ENCODE data around the gene NSD2. TPM values are rescaled to one million over a fixed set of nuclear protein-coding genes. Genes with fewer than 3 reads are reported as not detected.
"Not testable (repeated sequence)": the region's sequence is repeated elsewhere in the genome, so short reads cannot be mapped to it uniquely, and the experiment has no call there.

Gene NSD2
- total RNA-seq, 4 donors from 2014 or later: 25.3 to 46.7 (median 27.4) TPM

DNA sequence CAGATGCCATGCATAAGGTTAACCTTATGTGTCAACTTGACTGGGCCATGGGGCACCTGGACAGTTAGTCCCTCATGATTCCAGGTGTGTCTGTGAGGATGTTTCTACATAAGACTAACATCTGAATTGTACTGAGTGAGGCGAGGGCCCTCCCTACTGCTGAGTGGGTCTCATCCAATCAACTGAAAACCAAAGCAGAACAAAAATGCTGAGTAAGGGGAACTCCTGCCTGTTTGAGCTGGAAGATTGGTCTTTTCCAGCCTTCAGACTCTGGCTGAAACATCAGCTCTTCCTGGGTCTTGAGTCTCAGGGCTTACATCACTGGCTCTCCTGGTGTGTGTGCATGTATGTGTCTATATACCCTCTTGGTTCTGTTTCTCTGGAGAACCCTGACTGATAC lies 123.7 kb downstream of the NSD2 start:
- no peak for TF ChIP-seq POLR2A (IDR thresholded peaks at IDR 0.05)
- no peak for TF ChIP-seq POLR2AphosphoS5 (IDR thresholded peaks at IDR 0.05)
- TF ChIP-seq, protein P1, sequence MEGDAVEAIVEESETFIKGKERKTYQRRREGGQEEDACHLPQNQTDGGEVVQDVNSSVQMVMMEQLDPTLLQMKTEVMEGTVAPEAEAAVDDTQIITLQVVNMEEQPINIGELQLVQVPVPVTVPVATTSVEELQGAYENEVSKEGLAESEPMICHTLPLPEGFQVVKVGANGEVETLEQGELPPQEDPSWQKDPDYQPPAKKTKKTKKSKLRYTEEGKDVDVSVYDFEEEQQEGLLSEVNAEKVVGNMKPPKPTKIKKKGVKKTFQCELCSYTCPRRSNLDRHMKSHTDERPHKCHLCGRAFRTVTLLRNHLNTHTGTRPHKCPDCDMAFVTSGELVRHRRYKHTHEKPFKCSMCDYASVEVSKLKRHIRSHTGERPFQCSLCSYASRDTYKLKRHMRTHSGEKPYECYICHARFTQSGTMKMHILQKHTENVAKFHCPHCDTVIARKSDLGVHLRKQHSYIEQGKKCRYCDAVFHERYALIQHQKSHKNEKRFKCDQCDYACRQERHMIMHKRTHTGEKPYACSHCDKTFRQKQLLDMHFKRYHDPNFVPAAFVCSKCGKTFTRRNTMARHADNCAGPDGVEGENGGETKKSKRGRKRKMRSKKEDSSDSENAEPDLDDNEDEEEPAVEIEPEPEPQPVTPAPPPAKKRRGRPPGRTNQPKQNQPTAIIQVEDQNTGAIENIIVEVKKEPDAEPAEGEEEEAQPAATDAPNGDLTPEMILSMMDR (IDR thresholded peaks at IDR 0.05): no peak
- no peak for TF ChIP-seq EP300 (IDR thresholded peaks at IDR 0.05)
- Histone ChIP-seq H3K27ac (no peak overlapping the region), H3K9me3 (peaks cover 5% of the 10 kb centered on the region), H3K4me1 (peaks cover 16% of the 10 kb centered on the region), H3K4me3 (no peak overlapping the region), H3K36me3 (peaks cover 14% of the 10 kb centered on the region), H3K27me3 (no peaks in the 10 kb centered on the region)
- 95% methylated on average over 1 of the region's 1 CpG for WGBS
- no peak for DNase-seq (ENCODE audit: low spot score in 2 of 2)

DNA sequence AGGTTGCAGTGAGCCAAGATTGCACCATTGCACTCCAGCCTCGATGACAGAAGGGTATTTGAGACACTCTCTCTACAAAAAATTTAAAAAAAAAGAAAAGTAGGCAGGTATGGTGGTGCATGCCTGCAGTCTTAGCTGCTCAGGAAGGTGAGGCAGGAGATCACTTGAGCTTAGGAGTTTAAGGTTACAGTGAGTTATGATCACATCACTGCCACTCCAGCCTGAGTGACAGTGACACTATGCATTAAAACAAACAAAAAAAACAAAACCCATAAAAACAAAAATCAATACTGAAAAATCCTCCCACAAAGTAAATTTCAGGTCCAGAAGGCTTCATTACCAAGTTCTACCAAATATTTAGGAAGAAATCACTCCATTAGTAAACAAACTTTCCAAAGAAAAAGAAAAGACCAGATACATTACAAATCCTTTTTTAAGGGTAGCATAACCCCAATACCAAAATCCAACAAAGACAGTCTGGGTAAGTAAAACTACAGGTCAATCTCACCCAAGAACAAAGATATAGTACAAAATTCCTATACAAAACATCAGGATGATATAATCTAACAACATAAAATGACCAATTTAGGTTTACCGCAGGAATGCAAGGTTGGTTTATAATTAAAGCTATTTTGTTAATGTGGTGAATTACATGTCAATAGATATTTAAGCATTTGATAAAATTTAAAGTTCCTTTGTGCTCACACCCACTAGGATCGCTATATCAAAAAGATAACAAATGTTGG lies 125.8 kb downstream of the NSD2 start:
- WGBS: 92% methylated on average over 3 of the region's 3 CpGs
- no peaks in the 10 kb centered on the region for H3K27me3 ChIP-seq
- TF ChIP-seq, protein P1 (IDR thresholded peaks at IDR 0.05): no peak
- TF ChIP-seq EP300 (IDR thresholded peaks at IDR 0.05): no peak
- TF ChIP-seq POLR2AphosphoS5 (IDR thresholded peaks at IDR 0.05): no peak
- no peak for TF ChIP-seq POLR2A (IDR thresholded peaks at IDR 0.05)

DNA sequence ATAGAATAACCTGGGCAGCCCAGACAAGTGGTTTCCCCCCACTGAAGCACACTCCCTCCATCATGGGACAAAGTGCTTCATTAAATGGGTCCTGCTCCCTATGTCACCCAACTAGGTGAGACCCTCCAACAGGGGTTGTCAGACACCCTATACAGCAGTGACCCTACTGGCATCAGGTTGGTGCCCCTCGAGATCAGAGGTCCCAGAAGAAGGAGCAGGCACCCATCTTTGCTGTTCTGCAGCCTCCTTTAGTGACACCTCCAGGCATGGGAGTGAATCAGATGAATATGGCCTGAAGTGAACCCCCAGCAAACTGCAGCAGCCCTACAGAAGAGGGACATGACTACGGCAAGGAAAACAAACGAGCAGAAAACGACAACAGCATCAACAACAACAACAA lies 126.5 kb downstream of the NSD2 start:
- no peak for DNase-seq (ENCODE audit: low spot score in 2 of 2)
- 95% methylated on average over 4 of the region's 4 CpGs for WGBS
- Histone ChIP-seq H3K27me3 (no peaks in the 10 kb centered on the region), H3K9me3 (peaks cover 5% of the 10 kb centered on the region), H3K4me1 (peaks cover 7% of the 10 kb centered on the region), H3K27ac (no peak overlapping the region), H3K4me3 (no peak overlapping the region), H3K36me3 (peaks cover 6% of the 10 kb centered on the region)
- TF ChIP-seq POLR2AphosphoS5 (IDR thresholded peaks at IDR 0.05) (no peak), POLR2A (IDR thresholded peaks at IDR 0.05) (no peak), EP300 (IDR thresholded peaks at IDR 0.05) (no peak)
- TF ChIP-seq, protein P1 (IDR thresholded peaks at IDR 0.05): no peak

More for the DNA sequence above, 125.8 kb downstream of the NSD2 start:
- peaks cover 6% of the 10 kb centered on the region for H3K36me3 ChIP-seq
- no peak overlapping the region for H3K4me3 ChIP-seq
- H3K9me3 ChIP-seq: peaks cover 5% of the 10 kb centered on the region
- peaks cover 12% of the 10 kb centered on the region for H3K4me1 ChIP-seq
- H3K27ac ChIP-seq: no peak overlapping the region
- no peak for DNase-seq (ENCODE audit: low spot score in 2 of 2)

DNA sequence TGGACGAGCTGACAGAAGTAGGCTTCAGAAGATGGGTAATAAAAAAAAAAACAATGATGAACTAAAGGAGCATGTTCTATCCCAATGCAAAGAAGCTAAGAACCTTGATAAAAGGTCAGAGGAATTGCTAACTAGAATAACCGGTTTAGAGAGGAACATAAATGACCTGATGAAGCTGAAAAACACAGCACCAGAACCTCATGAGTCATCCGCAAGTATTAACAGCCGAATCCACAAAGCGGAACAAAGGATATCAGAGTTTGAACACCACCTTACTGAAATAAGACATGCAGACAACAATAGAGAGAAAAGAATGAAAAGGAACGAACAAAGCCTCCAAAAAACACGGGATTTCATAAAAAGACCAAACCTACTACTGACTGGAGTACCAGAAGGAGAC lies 127.1 kb downstream of the NSD2 start:
- peaks cover 5% of the 10 kb centered on the region for H3K9me3 ChIP-seq
- no peak overlapping the region for H3K27ac ChIP-seq
- H3K4me3 ChIP-seq: no peak overlapping the region
- peaks cover 4% of the 10 kb centered on the region for H3K4me1 ChIP-seq
- H3K36me3 ChIP-seq: peaks cover 7% of the 10 kb centered on the region
- no peak for DNase-seq (ENCODE audit: low spot score in 2 of 2)
- WGBS: 80% methylated on average over 7 of the region's 7 CpGs
- no peak for TF ChIP-seq POLR2AphosphoS5 (IDR thresholded peaks at IDR 0.05)
- TF ChIP-seq, protein P1 (IDR thresholded peaks at IDR 0.05): no peak
- no peak for TF ChIP-seq EP300 (IDR thresholded peaks at IDR 0.05)
- no peak for TF ChIP-seq POLR2A (IDR thresholded peaks at IDR 0.05)
- no peaks in the 10 kb centered on the region for H3K27me3 ChIP-seq

DNA sequence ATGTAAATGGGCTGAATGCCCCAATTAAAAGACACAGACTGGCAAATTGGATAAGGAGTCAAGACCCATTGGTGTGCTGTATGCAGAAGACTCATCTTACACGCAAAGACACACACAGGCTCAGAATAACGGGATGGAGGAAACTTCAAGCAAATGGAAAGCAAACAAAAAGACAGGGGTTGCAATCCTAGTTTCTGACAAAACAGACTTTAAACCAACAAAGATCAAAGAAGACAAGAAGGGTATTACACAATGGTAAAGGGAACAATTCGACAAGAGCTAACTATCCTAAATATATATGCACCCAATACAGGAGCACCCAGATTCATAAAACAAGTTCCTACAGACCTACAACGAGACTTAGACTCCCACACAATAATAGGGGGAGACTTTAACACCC lies 128.1 kb downstream of the NSD2 start:
- not testable (repeated sequence) for H3K27ac ChIP-seq; H3K4me1 ChIP-seq; DNase-seq (ENCODE audit: low spot score in 2 of 2); H3K27me3 ChIP-seq; H3K9me3 ChIP-seq; H3K4me3 ChIP-seq
- WGBS: 91% methylated on average over 4 of the region's 4 CpGs
- H3K36me3 ChIP-seq: peaks cover 16% of the 10 kb centered on the region

DNA sequence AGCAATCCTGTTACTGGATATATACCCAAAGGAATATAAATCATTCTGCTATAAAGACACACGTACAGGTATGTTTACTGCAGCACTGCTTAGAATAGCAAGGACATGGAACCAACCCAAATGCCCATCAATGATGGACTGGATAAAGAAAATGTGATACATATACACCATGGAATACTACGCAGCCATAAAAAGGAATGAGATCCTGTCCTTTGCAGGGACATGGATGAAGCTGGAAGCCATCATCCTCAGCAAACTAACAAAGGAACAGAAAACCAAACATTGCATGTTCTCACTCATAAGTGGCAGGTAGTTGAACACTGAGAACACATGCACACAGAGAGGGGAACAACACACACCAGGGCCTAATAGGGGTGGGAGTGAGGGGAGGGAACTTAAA lies 132.2 kb downstream of the NSD2 start:
- H3K4me3 ChIP-seq; DNase-seq (ENCODE audit: low spot score in 2 of 2); H3K9me3 ChIP-seq; H3K27me3 ChIP-seq; H3K27ac ChIP-seq: not testable (repeated sequence)
- Histone ChIP-seq H3K36me3 (peaks cover 18% of the 10 kb centered on the region), H3K4me1 (peaks cover 27% of the 10 kb centered on the region)
- 94% methylated on average over 2 of the region's 2 CpGs for WGBS

Data from suprapubic skin (tissue), 4 donors.